NCI-H774 (cell line): ENCODE data around the gene MAGEA9.
"Not testable (repeated sequence)": the region's sequence is repeated elsewhere in the genome, so short reads cannot be mapped to it uniquely, and the experiment has no call there.

Source experiments
- DNase-seq: peaks from one replicate; lab custom pipeline; 2025; lab: John Stamatoyannopoulos, UW

The MAGEA9 gene

GRCh38 chrX:149807747-149808458 lies 26.2 kb downstream of the MAGEA9 start:
- DNase-seq, result no peak

GRCh38 chrX:149818652-149819051 lies 36.9 kb downstream of the MAGEA9 start:
- DNase-seq, result no peak

- DNase-seq, result no peak
Observed at GRCh38 chrX:149819371-149819770, 37.6 kb downstream of the MAGEA9 start.

- DNase-seq, result no peak
Observed at GRCh38 chrX:149825424-149825823, 43.7 kb downstream of the MAGEA9 start.

GRCh38 chrX:149827254-149827653 lies 45.5 kb downstream of the MAGEA9 start:
- no peak for DNase-seq

- no peak for DNase-seq
Observed at GRCh38 chrX:149829751-149830191, 48.0 kb downstream of the MAGEA9 start.

- DNase-seq, result no peak
Observed at GRCh38 chrX:149830192-149830873, 48.6 kb downstream of the MAGEA9 start.

- no peak for DNase-seq
Observed at GRCh38 chrX:149831473-149831872, 49.7 kb downstream of the MAGEA9 start.

- DNase-seq, result not testable (repeated sequence)
Observed at GRCh38 chrX:149836728-149837127, 55.0 kb downstream of the MAGEA9 start.

- no peak for DNase-seq
Observed at GRCh38 chrX:149837167-149837566, 55.4 kb downstream of the MAGEA9 start.
